HPDE6-E6E7 (cell line): Measurements from ENCODE around the gene ZMYND8.
A peak's percentile ranks its signal among the peaks of the same experiment; 100 is the strongest.
"Not testable (repeated sequence)": the region's sequence is repeated elsewhere in the genome, so short reads cannot be mapped to it uniquely, and the experiment has no call there.

Experiments
- DNase-seq: peaks from one replicate; pipeline ENCODE4 v3.0.0; 2011; ENCODE audit warnings: missing footprints; ENCODE audit errors: extremely low spot score

ZMYND8 gene

GRCh38 chr20:47286681-47287080, 69.8 kb downstream of the ZMYND8 start:
- DNase-seq: no peak

GRCh38 chr20:47285189-47285588, 71.3 kb downstream of the ZMYND8 start:
- no peak for DNase-seq

- no peak for DNase-seq
These were observed 72.1 kb downstream of the ZMYND8 start for GRCh38 chr20:47284373-47284772.

- DNase-seq: no peak
These were observed 73.1 kb downstream of the ZMYND8 start for GRCh38 chr20:47283411-47283810.

GRCh38 chr20:47282864-47283263, 73.6 kb downstream of the ZMYND8 start:
- no peak for DNase-seq

- no peak for DNase-seq
These were observed 75.1 kb downstream of the ZMYND8 start for GRCh38 chr20:47281376-47281775.

GRCh38 chr20:47280668-47281067, 75.8 kb downstream of the ZMYND8 start:
- DNase-seq: no peak

GRCh38 chr20:47280228-47280627, 76.3 kb downstream of the ZMYND8 start:
- no peak for DNase-seq

GRCh38 chr20:47278907-47279348, 77.6 kb downstream of the ZMYND8 start:
- DNase-seq: no peak

GRCh38 chr20:47277535-47277872, 79.0 kb downstream of the ZMYND8 start:
- not testable (repeated sequence) for DNase-seq

- DNase-seq: no peak
These were observed 79.5 kb downstream of the ZMYND8 start for GRCh38 chr20:47276851-47277534.

GRCh38 chr20:47276251-47276650, 80.2 kb downstream of the ZMYND8 start:
- DNase-seq: no peak

GRCh38 chr20:47275548-47275947, 81.0 kb downstream of the ZMYND8 start:
- DNase-seq: no peak

- peak; percentile 100 for DNase-seq
These were observed 81.9 kb downstream of the ZMYND8 start for GRCh38 chr20:47274401-47275108.

- DNase-seq: no peak
These were observed 82.8 kb downstream of the ZMYND8 start for GRCh38 chr20:47273591-47274235.

- peak; percentile 81 for DNase-seq
These were observed 83.5 kb downstream of the ZMYND8 start for GRCh38 chr20:47272893-47273590.

GRCh38 chr20:47271046-47271615, 85.4 kb downstream of the ZMYND8 start:
- no peak for DNase-seq

- no peak for DNase-seq
These were observed 87.0 kb downstream of the ZMYND8 start for GRCh38 chr20:47269309-47270165.

- no peak for DNase-seq
These were observed 88.9 kb downstream of the ZMYND8 start for GRCh38 chr20:47267621-47268020.

GRCh38 chr20:47266847-47267515, 89.5 kb downstream of the ZMYND8 start:
- no peak for DNase-seq
